ENCODE data around the gene P4HB.

P4HB gene

DNA sequence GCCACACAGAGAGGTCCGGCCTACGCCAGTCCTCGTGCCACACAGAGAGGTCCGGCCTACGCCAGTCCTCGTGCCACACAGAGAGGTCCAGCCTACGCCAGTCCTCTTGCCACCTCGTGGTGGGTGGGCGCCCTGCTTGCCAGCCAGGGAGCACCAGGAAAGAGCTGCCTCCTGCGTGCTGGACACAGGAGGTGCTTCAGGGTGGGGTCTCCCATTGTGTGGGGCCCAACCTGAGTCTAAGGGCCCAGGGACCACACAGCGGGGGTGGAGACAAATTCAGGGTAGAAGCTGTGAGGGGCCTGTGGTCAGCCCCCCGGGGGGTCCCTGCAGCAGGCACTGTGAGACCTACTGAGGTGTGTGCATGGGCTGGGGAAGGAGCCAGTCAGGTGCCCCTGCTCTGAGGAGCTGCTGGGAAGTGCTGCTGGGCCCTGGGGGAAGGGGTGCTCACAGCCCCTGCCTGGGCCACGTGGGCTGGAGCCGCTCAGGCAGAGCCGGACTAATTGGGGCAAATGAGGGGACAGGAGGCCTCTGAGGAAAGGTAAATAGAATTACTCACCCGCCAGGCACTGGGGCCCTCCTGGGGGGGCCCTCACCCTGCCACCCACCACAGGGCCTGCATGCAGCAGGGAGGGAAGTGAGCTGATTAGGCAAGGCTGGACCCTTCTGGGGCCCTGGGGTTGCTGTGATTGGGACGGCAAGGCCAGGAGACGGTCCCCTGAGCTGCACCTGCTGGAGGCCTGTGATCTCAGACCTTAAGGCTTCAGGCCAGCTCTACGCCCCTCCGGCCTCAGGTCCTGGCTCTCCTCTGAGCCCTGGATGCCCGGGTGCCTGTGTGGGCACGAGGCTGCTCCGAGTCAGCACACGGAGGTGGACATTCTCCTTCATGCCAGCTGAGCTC is 45.3 kb downstream of the P4HB start:
- ChIA-PET POLR2A (interaction anchor here (0.9 to 1.8 kb wide), 2 partner anchors 13 to 18 kb away, joined by 3 to 8 read pairs; partner anchors contain the start of gene MCRIP1), CTCF (no interaction called here)
- no peak for TF ChIP-seq ZNF384 (IDR thresholded peaks at IDR 0.05)
- no peak for DNase-seq (ENCODE audit: extremely low spot score)

DNA sequence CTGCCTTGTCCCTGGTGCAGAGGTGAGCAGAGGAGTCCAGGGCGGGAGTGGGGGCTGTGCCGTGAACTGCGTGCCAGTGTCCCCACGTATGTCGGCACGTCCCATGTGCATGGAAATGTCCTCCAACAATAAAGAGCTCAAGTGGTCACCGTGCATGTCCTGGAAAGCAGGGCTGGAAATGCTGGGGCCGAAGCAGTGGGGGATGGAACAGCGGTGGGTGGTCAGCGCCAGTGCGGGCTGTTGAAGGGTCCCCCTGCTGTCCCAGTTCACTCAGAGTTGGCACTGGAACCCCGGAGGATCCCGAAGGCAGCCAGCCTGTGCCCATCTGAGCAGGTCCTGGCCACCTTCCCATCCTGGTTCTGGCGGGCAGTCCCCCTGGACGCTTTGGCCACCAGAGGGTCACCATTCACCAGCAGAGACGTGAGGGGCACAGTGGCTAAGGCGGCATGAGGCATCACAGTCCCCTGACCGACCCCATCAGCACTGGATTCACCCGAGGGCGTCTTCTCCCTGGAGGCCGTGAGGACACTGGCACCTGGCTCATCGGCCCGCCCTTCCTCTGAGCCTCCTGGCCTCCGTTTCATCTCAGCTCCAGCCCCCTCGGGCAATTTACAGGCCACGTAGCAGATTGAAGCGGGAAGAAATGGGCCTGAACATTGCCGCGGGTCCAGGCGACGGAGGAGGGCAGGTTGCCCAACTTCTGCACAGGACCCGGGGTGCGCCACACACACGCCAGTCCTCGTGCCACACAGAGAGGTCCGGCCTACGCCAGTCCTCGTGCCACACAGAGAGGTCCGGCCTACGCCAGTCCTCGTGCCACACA is 46.3 kb downstream of the P4HB start:
- ChIA-PET POLR2A (interaction anchor here (1.8 kb wide), 1 partner anchor 19 kb away, joined by 8 read pairs; the partner anchor contains the start of gene MCRIP1), CTCF (no interaction called here)
- DNase-seq (ENCODE audit: extremely low spot score) = no peak
- no peak for TF ChIP-seq ZNF384 (IDR thresholded peaks at IDR 0.05)
- no peak for TF ChIP-seq FOXK2 (IDR thresholded peaks at IDR 0.05)
- TF ChIP-seq SP1 (IDR thresholded peaks at IDR 0.05) = no peak

DNA sequence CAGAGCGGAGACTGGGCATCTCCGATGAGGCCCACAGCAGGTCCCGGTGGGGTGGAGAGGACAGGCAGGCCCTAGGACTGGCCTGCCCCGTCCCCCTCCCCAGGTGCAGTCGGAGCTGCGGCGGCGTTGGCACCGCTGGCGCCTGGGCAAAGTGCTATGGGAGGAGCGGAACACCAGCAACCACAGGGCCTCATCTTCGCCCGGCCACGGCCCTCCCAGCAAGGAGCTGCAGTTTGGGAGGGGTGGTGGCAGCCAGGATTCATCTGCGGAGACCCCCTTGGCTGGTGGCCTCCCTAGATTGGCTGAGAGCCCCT is 47.0 kb downstream of the P4HB start:
- POLR2A ChIA-PET = no interaction called here
- no peak for TF ChIP-seq ARNT (IDR thresholded peaks at IDR 0.05)
- TF ChIP-seq SUZ12 (IDR thresholded peaks at IDR 0.05) = no peak
- no peak for TF ChIP-seq NFRKB (IDR thresholded peaks at IDR 0.05)
- no peak for TF ChIP-seq ZNF384 (IDR thresholded peaks at IDR 0.05)
- no peak for TF ChIP-seq CTBP1 (IDR thresholded peaks at IDR 0.05; ENCODE audit: borderline replicate concordance)
- no peak for TF ChIP-seq FOXA1 (IDR thresholded peaks at IDR 0.05)
- no peak for TF ChIP-seq L3MBTL2 (conservative IDR thresholded peaks at IDR 0.05)
- no peak for TF ChIP-seq ELF4 (IDR thresholded peaks at IDR 0.05)
- TF ChIP-seq LEF1 (IDR thresholded peaks at IDR 0.05; ENCODE audit: borderline replicate concordance) = no peak
- TF ChIP-seq TARDBP (IDR thresholded peaks at IDR 0.05) = no peak
- no peak for TF ChIP-seq HDGF (IDR thresholded peaks at IDR 0.05; ENCODE audit: borderline replicate concordance)
- no peak for DNase-seq (ENCODE audit: extremely low spot score)
- CTCF ChIA-PET = no interaction called here

DNA sequence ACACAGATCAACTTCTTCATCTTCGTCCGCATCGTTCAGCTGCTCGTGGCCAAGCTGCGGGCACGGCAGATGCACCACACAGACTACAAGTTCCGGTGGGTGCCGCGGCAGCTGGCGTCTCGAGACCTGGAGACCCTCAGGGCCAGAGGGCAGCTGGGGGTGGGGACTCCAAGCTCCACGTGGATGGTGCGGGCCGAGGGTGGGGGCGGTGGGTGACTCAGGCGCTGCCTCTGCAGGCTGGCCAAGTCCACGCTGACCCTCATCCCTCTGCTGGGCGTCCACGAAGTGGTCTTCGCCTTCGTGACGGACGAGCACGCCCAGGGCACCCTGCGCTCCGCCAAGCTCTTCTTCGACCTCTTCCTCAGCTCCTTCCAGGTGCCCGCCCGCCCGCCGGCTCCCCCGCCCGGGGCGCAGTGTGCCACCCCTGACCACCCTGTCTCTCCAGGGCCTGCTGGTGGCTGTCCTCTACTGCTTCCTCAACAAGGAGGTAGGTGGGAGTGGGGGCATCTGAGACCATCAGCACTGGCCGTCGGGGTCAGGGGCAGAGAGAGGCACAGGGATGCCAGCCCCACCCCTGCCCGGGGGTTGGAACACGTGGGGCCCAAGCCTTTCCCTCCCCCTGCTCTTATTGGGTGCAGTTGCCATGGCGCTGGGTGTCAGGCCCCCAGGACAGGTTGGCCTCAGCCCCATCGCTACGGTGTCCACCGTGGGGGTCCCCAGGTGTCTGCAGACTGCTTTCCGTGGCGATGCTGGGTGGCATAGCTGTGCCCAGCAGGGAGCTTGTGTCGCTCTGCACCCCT is 47.6 kb downstream of the P4HB start:
- TF ChIP-seq NFRKB (IDR thresholded peaks at IDR 0.05) = no peak
- TF ChIP-seq ELF4 (IDR thresholded peaks at IDR 0.05) = no peak
- ChIA-PET POLR2A (interaction anchor here (1.4 kb wide), 1 partner anchor 21 kb away, joined by 7 read pairs; the partner anchor contains the start of gene MCRIP1), CTCF (no interaction called here)
- no peak for DNase-seq (ENCODE audit: extremely low spot score)

DNA sequence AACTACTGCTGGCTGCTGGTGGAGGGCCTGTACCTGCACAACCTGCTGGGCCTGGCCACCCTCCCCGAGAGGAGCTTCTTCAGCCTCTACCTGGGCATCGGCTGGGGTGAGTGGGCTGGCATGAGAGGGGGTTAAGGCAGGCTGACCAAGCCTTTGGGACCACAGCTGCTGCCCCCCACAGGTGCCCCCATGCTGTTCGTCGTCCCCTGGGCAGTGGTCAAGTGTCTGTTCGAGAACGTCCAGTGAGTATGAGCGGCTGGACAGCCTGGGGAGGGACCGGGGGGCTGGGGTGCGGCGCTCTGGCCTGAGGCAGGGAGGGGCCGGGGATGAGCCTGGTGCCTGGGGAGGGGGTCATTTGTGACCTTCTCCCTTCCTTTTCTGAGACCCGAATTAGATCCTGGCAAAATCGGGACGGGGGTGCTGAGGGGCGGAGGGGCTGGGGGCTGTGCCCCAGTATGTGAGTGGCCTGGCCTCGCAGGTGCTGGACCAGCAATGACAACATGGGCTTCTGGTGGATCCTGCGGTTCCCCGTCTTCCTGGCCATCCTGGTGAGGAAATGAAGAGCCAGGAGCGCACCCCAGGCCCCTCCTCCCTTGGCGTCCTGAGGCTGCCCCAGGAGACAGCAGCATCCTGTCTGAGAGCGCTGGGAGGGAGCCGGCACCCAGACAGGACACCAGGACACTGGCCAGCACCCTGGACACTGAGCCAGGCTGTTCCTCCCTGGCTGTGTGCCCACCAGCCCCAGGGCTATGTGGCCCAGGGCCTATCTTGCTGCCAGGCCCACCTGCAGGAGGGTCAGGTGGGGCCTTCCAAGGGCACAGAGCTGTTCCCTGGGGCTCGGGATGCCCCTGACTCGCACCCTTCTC is 48.4 kb downstream of the P4HB start:
- no peak for TF ChIP-seq BHLHE40 (IDR thresholded peaks at IDR 0.05; ENCODE audit: borderline replicate concordance)
- TF ChIP-seq SP1 (IDR thresholded peaks at IDR 0.05) = no peak
- no peak for TF ChIP-seq SUZ12 (IDR thresholded peaks at IDR 0.05)
- TF ChIP-seq, protein P1, sequence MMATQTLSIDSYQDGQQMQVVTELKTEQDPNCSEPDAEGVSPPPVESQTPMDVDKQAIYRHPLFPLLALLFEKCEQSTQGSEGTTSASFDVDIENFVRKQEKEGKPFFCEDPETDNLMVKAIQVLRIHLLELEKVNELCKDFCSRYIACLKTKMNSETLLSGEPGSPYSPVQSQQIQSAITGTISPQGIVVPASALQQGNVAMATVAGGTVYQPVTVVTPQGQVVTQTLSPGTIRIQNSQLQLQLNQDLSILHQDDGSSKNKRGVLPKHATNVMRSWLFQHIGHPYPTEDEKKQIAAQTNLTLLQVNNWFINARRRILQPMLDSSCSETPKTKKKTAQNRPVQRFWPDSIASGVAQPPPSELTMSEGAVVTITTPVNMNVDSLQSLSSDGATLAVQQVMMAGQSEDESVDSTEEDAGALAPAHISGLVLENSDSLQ (IDR thresholded peaks at IDR 0.05) = no peak
- no peak for TF ChIP-seq L3MBTL2 (conservative IDR thresholded peaks at IDR 0.05)
- no peak for TF ChIP-seq ZNF384 (IDR thresholded peaks at IDR 0.05)
- TF ChIP-seq CTBP1 (IDR thresholded peaks at IDR 0.05; ENCODE audit: borderline replicate concordance) = no peak
- no peak for TF ChIP-seq HDGF (IDR thresholded peaks at IDR 0.05; ENCODE audit: borderline replicate concordance)
- TF ChIP-seq ARNT (IDR thresholded peaks at IDR 0.05) = no peak
- TF ChIP-seq ELF4 (IDR thresholded peaks at IDR 0.05) = no peak
- TF ChIP-seq FOXM1 (IDR thresholded peaks at IDR 0.05; ENCODE audit: borderline replicate concordance) = no peak
- TF ChIP-seq LEF1 (IDR thresholded peaks at IDR 0.05; ENCODE audit: borderline replicate concordance) = no peak
- no peak for TF ChIP-seq TARDBP (IDR thresholded peaks at IDR 0.05)
- no peak for TF ChIP-seq FOXA1 (IDR thresholded peaks at IDR 0.05)
- TF ChIP-seq NFRKB (IDR thresholded peaks at IDR 0.05) = no peak
- TF ChIP-seq FOXK2 (IDR thresholded peaks at IDR 0.05) = no peak
- CTCF ChIA-PET = no interaction called here
- POLR2A ChIA-PET = interaction anchor here (0.9 to 1.4 kb wide), 3 partner anchors 8 to 22 kb away, joined by 3 to 7 read pairs (median 4); partner anchors contain the start of gene MCRIP1
- DNase-seq (ENCODE audit: extremely low spot score) = no peak

DNA sequence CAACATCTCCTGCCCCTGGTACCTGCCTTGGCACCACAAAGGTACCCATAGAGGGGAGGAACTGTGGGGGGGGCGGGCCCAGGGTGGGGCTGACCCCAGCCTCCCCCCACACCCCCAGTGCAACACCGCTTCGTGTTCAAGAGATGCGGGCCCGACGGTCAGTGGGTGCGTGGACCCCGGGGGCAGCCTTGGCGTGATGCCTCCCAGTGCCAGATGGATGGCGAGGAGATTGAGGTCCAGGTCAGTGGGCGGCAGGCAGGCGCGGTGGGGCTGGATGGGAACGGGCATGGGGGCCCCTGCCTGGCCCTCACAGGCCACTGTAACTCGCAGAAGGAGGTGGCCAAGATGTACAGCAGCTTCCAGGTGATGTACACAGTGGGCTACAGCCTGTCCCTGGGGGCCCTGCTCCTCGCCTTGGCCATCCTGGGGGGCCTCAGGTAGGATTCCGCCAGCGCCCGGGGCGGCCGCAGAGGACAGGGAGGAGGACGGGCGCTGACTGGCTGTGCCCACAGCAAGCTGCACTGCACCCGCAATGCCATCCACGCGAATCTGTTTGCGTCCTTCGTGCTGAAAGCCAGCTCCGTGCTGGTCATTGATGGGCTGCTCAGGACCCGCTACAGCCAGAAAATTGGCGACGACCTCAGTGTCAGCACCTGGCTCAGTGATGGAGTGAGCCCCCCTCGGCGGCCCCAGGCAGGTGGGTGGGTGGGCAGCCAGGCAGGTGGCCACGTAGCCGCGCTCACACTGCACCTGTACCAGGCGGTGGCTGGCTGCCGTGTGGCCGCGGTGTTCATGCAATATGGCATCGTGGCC is 49.2 kb downstream of the P4HB start:
- TF ChIP-seq LEF1 (IDR thresholded peaks at IDR 0.05; ENCODE audit: borderline replicate concordance) (no peak), CTBP1 (IDR thresholded peaks at IDR 0.05; ENCODE audit: borderline replicate concordance) (no peak), ZNF384 (IDR thresholded peaks at IDR 0.05) (no peak), HDGF (IDR thresholded peaks at IDR 0.05; ENCODE audit: borderline replicate concordance) (no peak), FOXM1 (IDR thresholded peaks at IDR 0.05; ENCODE audit: borderline replicate concordance) (no peak), L3MBTL2 (conservative IDR thresholded peaks at IDR 0.05) (no peak), ELF4 (IDR thresholded peaks at IDR 0.05) (no peak), FOXA1 (IDR thresholded peaks at IDR 0.05) (no peak)
- TF ChIP-seq, protein P1 (IDR thresholded peaks at IDR 0.05) = no peak
- no peak for DNase-seq (ENCODE audit: extremely low spot score)
- ChIA-PET CTCF (no interaction called here), POLR2A (interaction anchor here (0.9 to 1.0 kb wide), 2 partner anchors 9 to 17 kb away, joined by 3 to 4 read pairs; no protein-coding TSS in a partner anchor)
